Fibroblast of skin of left biceps (primary cell): ENCODE measurements around the gene TWIST2.

Source experiments
- DNase-seq, 2 experiments: peaks; one replicate each; pipeline ENCODE4 v3.0.0-alpha.2; 2013; ENCODE audit warnings: low read depth in 2 of 2

The TWIST2 gene

DNA sequence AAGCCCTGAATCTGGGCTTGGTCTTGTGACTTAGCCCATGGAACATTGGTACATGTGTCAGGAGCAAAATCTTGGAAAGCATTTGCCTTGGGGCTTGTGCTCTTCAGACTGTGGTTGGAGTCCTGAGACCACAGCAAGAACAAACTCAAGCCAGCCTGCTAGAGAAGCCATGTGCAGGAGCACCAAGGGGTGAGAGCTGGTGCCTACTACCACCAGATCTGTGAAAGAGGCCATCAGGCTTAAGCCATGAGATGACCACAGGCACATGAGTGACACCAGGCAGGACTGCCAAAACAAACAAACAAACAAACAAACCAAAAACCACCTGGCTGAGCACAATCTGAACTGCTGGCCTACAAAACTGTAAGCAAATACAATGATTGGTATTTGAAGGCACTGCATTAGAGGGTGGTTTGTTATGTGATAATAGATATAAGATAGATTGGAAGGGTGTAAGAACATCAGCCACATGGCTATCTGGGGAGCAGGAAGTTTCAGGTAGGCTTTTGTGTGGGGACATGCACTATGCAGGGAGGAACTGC lies 9.0 kb upstream of the TWIST2 start:
- DNase-seq, result no peak

- DNase-seq, result no peak
Observed at GRCh38 chr2:238839428-238839827, 8.5 kb upstream of the TWIST2 start.

- no peak for DNase-seq
Observed at GRCh38 chr2:238841542-238842164, 6.2 kb upstream of the TWIST2 start.

GRCh38 chr2:238843476-238843875 lies 4.4 kb upstream of the TWIST2 start:
- no peak for DNase-seq

- no peak for DNase-seq
Observed at GRCh38 chr2:238845583-238846377, 2.1 kb upstream of the TWIST2 start.

DNA sequence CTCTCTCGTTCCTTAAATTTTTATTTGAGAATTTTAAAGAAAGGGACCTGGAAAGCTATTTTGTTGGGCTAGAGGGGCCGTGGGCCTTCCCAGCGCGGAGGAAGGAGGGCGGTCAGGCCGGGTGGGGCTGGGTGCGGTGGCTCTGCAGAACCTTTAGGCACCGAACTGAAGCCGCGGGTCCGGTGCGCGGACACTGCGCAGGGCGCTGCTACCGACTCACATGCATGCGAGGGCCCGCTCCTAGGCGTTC lies 1.6 kb upstream of the TWIST2 start:
- DNase-seq, result no peak

DNA sequence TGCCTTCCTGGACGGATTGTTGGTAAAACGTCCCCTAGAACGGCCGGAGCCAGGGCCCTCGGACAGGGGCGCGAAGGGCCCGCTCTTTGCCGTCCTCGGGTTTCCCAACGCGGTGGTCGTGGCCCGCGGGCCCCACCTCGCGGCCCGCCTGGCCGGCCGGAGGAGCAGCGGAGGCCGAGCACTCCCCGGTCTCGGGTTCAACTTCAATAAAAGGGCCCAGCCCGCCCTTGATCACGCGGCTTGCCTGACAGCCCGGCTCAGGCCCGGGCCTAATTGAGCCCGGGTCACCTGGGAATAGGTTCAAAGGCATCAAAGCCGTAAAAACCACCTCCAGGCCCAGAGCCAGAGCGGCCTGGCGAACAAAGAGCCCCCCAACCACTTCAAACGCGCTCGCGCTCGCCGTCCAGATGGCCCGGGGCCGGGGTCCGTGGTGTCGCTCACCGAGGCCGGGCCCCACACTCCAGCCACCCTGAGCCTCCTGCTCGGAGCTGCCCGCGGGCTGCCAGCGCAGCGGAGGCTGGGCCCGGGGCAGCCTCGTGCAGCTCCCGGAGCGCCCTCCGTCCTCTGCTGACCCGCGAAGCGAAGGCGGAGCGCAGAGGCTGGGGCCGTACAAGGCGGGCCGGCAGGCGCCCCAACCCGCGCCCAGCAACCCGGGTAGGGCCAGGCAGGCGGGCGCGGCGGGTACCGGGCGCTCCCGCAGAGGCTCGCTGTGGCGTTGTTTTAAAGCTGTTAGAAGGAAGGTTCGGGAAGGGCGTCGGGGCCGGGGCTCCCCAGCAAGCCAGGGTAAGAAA lies 1.1 kb upstream of the TWIST2 start:
- DNase-seq, result no peak

- DNase-seq, result no peak
Observed at GRCh38 chr2:238847419-238847801, 475 bp upstream of the TWIST2 start.

GRCh38 chr2:238848691-238848975 lies 748 bp downstream of the TWIST2 start:
- DNase-seq, result no peak

GRCh38 chr2:238848976-238849853 lies 1.3 kb downstream of the TWIST2 start:
- DNase-seq, result no peak

GRCh38 chr2:238850091-238850490 lies 2.2 kb downstream of the TWIST2 start:
- no peak for DNase-seq

DNA sequence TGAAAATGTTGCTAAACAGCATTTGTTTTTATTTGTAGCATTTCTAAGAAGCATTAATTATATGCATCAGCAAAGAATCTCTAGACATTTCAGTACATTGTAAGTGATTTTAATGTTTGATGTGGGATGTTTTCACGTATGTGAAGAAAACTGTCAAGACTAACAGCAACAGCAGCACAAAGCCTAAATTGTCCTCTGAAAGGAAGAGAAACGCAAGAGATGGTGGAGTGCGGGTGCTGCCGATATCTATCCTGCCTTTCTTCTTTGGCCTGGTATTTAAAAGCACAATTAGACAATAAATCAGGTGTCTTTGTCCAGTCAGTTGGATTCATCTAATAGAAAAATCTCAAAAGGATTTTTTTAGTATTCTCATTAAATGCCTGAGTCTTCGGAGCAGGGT lies 3.1 kb downstream of the TWIST2 start:
- no peak for DNase-seq

DNA sequence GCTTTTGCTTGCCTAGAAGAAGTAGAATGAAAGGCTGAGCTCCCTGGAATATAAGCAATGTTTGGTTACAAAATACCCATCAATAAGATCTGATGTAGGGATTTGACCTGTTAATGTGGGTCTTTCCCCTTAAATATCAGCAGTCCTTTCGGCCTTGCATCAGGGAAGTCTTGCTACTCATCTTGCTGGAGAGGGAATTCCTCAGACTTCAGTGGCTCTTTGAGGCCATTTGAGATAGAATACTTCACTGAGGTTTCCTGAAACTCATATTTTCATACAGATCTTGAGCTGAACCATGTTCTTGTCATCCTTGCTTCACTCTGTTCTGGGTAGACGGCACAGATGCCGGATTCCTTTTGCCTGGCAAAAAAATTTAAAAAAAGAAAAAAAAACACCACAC lies 3.9 kb downstream of the TWIST2 start:
- no peak for DNase-seq

- no peak for DNase-seq
Observed at GRCh38 chr2:238852206-238852869, 4.5 kb downstream of the TWIST2 start.

DNA sequence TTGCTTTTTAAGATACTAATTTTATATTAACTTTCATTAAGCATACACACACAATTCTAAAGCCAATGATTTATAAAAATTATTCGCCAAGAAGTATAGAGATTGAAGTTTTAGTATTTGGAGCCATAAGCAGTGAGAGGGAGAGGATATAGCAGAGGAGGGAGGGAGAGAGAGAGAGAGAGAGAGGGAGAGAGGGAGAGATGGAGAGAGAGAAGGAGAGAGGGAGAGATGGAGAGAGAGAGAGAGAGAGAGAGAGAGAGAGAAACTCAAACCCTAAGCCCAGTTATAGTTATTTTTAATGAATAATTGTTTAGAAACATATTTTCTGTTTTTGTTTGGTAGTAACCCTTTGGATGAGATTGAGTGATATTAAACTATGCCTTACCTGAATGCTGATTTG lies 5.3 kb downstream of the TWIST2 start:
- DNase-seq, result no peak

GRCh38 chr2:238853721-238854120 lies 5.8 kb downstream of the TWIST2 start:
- no peak for DNase-seq

DNA sequence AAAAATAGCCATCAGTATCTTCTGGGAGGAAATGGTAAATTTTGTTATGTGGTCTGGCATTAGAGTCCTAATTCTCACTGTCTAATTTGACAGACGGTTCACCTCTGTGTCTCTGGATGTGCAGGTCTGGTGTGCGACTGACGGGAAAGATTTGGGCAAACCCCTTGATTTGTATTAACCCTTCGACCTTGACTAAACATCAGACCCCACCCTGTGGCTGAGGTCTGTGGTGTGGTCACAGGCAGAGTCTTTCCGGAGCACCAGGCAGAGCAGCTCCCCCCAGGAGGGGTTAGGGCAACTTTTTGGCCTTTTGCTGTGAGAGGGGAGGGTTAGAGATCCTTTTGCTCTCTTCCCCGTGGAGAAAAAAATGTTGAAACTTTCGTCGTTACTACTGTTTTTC lies 6.4 kb downstream of the TWIST2 start:
- no peak for DNase-seq

DNA sequence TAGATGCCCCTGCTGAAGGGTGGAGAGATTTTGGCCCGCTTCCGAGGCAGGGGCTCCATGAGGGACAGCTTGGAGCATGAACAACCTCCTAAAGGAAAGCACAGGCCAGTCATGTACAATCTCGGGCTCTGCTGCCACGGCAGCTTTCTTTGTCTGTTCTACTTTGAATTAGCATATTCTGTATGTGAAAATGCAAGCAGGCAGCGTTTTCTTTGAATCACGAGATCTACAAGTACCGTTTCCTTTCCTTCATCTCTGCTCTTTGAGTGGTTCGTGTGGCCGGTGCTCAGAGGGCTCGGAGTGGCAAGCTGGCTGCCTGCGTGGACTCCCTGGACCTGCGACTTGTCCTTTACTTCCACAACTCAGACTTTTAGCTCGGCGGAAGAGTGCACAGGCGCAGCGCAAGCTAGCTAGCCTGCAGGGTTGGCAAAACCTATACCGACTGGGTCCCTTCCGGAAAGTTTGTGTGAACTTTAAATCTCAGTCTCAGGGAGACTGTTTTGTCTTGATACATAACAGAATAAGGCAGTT lies 6.9 kb downstream of the TWIST2 start:
- DNase-seq, result no peak

DNA sequence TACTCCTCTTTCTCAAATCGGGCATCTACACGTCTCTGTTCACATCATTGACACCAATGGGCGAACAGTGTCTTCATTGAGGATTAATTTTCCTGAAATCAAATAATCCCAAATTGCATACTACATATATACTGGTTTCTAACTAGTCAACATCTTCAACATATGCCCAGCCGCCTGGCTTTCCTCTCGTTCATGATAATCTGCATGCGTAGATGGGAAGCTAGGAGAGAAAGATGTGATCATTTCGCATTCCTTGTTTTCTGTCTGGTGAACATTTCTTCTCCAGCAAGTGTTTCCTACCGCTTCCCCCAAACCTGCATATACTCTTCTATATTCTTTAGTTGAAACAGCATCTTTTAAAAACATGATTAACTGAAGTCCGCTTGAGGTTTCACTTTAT lies 7.4 kb downstream of the TWIST2 start:
- no peak for DNase-seq

DNA sequence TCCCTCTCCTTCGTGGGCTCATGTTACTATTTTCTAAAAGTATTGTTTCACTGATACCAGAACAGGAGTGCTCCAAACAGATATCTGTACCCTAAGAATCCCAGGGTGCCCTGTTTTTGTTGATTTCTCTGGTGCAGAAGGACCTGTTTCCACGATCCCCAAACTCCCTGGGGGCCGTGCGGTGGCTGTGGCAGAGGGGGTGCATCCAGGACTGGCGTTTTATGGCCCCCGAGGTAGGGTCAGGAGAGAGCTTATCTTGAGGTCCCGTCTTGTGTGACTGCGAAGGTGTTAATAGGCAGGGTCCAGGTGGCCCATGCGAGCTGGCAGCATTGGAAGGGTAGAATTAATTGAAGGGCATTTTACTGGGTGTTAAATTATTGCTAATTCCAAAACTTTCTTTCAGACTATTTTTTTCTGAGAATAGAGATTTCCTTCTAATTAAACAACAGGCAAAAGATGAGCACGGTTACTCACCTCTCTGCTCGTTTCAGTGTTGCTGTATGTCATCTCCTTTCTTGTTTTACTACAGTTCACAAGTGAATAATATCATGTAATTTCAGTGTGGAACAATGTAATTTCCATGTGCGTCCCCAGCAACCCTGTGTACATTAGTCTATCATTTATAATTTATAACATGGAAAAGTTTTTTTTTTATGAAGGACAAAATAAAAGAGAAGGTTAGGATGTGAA lies 8.2 kb downstream of the TWIST2 start:
- DNase-seq, result no peak
